Neural cell (in vitro differentiated cells): Measurements from ENCODE around the gene PDLIM1.
"Not testable (repeated sequence)": the region's sequence is repeated elsewhere in the genome, so short reads cannot be mapped to it uniquely, and the experiment has no call there.

Source experiments
- CTCF ChIP-seq: fragments of 450-650 bp; IDR thresholded peaks from 2 replicates; pipeline ENCODE4 v1.5.1; 2014; ENCODE audit warnings: antibody characterized with exemption, mild to moderate bottlenecking, moderate library complexity; ENCODE audit not compliant: poor library complexity, severe bottlenecking
- EP300 ChIP-seq: fragments of 450-650 bp; conservative IDR thresholded peaks from 2 replicates; pipeline ENCODE4 v1.6.1; 2014; ENCODE audit warnings: antibody characterized with exemption, mild to moderate bottlenecking, moderate library complexity; ENCODE audit not compliant: poor library complexity, severe bottlenecking
- EZH2 ChIP-seq: fragments of 200-600, 300-800 bp; shearing (Covaris generic), sonication (generic); IDR thresholded peaks from 2 replicates; pipeline ENCODE4 v1.6.1; 2014; ENCODE audit warnings: antibody characterized with exemption, low read length, borderline replicate concordance, mild to moderate bottlenecking; ENCODE audit not compliant: insufficient read depth, poor library complexity, severe bottlenecking
- POLR2AphosphoS5 ChIP-seq: IDR thresholded peaks from 2 replicates; pipeline ENCODE4 v1.6.1; 2012
- REST ChIP-seq: IDR thresholded peaks from 2 replicates; pipeline ENCODE4 v1.6.1; 2012; ENCODE audit warnings: borderline replicate concordance
- SMC3 ChIP-seq: fragments of 450-650 bp; conservative IDR thresholded peaks from 2 replicates; pipeline ENCODE4 v1.6.1; 2014; ENCODE audit warnings: antibody characterized with exemption, mild to moderate bottlenecking, moderate library complexity; ENCODE audit not compliant: poor library complexity
- TAF1 ChIP-seq: IDR thresholded peaks from 2 replicates; pipeline ENCODE4 v1.6.1; 2012; ENCODE audit warnings: low read depth

- not testable (repeated sequence) for TF ChIP-seq CTCF, TAF1, EP300, EZH2, POLR2AphosphoS5, REST, SMC3
These were observed 61.7 kb downstream of the PDLIM1 start for GRCh38 chr10:95228934-95229723.
